Pons (tissue), 1 donor: Measurements from ENCODE around the gene HHIPL2.
"Not testable (repeated sequence)": the region's sequence is repeated elsewhere in the genome, so short reads cannot be mapped to it uniquely, and the experiment has no call there.

Experiments
- DNase-seq: peaks from one replicate; pipeline ENCODE4 v3.0.0-alpha.2; 2016; ENCODE audit warnings: low spot score

Gene HHIPL2

DNA sequence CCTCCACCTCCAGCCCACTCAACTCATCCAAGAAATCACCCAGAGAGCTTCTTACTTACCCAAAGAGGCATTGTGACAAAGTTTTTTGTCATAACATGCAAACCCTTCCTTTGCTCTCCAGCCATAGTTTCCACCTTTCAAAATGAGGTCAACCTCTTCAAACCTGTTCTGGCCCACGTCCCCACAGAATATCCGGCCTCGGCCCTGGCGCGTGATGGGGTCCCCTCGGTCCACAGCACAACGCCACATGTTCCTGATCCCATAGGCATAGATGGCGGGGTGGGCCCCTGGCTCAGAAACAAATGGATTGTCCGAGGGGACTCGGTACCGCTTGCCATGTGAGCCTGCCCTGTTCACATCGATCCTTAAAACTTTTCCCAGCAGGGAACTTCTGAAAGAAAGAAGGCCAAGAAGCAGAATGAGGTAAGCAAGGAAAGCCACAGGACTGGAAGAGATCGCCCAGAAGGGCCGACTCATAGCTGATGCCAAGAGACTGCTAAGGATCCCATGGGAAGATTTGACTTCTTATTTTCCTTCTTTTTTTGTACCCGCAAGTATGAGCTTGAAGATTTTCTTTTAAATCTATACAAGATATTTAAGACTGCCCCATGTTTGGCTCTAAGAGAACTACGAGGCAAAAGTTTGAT is 7.8 kb downstream of the HHIPL2 start:
- DNase-seq, result no peak

DNA sequence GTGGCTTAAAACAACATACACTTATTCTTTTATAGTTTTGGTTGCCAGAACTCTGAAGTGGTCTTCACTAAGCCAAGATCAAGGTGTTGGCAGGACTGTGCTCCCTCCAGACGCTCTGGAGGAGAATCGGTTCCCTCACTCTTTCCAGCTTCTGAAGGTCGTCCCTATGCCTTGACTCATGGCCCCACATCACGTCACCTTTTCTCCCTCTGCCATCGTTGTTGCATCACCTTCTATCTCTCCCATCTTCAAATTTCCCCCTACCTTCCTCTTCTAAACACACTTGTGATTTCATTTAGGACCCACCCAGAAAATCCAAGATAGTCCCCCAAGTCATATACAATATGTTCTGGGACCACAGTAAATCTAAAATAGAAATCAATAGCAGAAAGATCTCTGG is 12.4 kb downstream of the HHIPL2 start:
- no peak for DNase-seq

DNA sequence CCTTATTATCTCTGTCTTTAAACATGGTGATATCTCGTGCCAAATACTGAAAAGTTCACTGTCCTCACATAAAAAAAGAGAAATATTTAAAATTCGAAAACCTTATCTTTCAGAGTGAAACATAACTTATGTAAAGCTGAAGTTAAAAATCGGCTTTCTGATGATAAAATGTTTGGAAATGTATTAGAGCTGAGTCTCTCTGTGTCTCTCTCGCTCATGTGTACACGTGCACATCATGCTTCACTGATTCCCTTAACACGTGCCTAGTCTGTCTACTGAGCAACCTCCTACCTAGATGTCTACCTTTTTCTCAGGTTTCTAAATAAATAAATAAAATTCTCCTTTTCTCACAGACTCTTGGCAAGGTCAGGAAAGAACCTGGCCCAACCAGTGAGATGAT is 17.1 kb downstream of the HHIPL2 start:
- DNase-seq, result no peak

DNA sequence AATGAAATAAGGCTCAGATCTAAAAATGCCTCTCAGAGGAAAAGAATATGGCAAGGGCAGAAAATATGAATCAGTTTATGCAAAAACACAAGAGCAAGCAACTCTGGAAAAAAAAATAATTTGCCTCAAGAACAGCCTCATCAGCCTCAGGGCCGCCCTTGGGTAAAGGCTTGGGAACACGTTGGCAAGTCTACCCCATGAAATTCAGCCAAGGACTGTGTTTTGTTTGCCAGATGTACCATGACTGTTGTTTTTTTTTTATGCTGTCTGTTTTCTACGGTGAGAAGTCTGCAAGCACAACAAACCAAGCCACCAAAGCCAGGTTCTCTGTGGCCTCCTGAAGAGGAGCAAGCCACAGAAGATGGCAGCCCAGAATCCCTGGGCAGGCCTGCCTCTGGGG is 18.0 kb downstream of the HHIPL2 start:
- no peak for DNase-seq

DNA sequence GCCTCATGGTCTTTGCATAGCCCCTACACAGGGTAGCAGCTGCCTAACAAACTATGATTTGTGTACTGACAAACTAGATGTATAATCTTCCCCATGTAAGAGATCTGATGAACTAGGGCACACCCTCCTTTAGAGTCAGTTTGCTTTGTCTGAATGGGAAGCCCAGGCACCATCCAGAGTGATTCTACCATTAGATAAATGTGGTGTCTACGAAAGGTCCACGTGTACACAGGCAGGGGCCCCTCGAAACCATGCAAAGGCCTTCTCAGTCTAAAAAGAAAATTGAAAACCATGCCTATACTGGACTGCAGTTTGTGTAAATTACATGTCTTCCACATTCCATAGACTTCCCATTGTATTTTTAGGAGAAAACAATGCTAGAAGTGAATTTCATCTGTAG is 18.7 kb downstream of the HHIPL2 start:
- DNase-seq, result no peak

DNA sequence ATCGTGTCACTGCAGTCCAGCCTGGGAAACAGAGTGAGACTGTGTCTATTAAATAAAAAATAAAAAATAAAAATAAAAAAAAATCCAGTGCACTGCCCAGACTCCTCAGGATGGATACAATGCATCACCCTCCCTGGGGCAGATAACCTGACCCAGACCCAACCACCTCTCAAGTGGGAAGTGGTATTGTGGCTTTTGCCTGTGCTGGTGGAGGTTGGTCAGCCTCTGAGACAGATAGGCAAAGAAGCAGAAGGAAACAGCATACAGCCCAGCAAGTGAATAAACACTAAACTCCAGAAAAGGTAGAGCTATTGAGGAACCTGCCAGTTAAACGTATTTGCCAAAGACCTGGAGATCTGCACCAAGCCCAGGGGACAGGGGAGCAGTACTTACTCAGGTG is 22.0 kb downstream of the HHIPL2 start:
- no peak for DNase-seq

DNA sequence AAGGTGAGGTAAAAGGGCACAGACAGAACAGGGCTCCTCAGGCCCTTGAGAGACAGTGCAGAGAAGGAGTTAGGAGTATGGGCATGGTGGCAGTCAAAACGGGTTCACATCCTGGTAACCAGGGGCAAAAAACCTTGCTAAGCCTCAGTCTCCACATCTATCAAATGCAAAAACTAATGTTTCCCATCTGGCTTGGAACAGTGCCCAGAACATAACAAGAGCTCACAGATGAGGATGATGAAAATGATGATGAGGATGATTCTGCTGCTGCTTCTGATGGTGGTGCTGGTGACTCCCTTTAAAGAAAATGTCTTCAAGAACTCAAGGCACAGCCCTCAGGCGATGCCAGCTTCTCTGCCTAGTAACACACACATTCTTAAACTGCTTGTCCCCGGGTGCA is 24.1 kb downstream of the HHIPL2 start:
- no peak for DNase-seq

DNA sequence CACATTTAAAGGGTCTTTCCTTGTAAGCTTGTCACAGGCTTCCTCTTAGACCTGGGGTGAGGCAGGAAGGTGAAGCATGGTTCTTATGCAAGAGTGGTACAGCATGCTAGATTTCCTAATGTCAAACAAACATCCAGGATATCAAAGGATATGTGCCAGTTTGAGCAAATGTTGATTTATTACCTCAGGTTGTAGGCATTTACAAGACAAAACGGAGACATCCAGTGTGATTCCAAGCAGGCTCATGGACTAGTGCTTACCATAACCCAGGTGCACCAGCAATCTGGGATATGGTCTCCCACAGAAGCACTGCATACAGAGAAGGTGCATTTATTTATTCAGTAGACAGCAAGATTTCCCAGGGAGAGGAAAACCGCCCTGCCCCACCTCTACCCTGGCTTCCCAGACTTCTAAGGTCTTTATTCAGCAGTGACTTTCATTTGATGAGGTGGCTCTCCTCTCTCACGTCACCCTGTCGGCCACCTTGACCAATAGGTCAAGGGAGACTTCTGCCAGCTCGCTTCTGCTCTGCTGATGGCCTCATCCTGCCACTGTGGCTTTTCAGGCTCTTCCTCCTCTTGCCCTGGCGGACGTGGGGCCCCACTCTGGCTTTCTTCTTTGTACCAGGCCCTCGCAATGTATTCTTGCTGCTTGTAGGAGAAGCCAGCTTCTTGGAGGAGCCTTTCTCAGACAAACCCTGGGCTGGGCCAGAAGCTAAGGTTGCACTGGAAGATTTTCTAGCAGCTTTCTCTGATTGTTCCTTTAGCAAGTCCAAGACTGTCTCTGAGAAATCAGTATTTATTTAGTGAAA is 25.6 kb downstream of the HHIPL2 start:
- no peak for DNase-seq

DNA sequence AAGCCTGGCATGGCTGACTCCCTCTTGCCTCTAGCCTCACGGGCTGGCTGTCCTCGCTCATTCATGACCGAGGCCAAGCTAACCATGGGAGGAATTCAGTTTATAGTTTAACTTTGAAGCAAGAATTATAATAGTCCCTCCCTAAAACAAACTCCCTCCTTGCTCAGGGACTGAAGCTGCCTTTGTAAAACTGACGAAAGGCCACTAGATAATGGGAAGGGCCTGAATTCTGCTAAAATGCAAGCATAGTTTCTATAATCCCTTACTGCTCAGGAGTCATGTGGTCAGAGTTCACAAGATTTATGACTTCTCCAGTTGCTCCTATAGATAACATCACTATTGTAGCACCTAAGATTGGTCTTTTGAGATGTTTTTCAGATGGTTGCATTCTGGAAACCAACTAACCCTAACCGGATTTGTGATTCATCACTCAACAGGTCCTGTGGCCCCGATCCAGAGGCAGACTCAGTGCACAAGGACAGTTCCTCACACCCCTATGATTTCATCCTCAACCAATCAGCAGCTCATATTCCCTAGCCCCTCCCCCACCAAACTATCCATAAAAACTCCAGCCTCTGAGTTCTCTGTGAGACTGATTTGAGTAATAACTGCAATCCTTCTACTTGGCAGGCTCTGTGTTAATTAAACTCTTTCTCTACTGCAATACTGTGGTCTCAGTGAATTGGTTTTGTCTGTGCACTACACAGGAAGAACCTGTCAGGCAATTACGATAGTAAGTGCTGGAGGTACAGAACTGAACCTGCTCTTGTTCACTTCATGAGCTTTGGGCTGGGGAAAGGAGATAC is 26.4 kb downstream of the HHIPL2 start:
- no peak for DNase-seq

DNA sequence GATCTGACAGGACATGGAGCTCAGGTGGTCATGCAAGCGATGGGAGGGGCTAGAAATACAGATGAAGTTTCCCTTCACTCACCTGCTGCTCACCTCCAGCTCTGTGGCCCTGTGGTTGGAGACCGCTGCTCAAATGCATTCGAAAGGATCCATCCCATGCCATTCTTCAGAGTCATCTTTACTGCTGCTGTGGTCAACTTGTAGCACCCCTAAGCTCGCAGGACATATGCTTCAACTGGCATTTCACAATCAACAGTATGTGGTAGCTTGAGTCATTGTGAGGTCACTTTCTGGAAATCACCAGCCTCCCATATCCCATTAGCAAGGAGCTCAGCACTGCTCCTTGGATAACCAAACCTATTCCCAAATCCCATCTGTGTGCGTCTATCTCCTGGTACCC is 58.4 kb downstream of the HHIPL2 start:
- not testable (repeated sequence) for DNase-seq

DNA sequence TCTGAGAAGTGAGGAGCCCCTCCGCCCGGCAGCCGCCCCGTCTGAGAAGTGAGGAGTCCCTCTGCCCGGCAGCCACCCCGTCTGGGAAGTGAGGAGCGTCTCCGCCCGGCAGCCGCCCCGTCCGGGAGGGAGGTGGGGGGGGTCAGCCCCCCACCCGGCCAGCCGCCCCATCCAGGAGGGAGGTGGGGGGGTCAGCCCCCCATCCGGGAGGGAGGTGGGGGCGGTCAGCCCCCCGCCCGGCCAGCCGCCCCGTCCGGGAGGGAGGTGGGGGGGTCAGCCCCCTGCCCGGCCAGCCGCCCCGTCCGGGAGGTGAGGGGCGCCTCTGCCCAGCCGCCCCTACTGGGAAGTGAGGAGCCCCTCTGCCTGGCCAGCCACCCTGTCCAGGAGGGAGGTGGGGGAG is 60.1 kb downstream of the HHIPL2 start:
- DNase-seq, result not testable (repeated sequence)

DNA sequence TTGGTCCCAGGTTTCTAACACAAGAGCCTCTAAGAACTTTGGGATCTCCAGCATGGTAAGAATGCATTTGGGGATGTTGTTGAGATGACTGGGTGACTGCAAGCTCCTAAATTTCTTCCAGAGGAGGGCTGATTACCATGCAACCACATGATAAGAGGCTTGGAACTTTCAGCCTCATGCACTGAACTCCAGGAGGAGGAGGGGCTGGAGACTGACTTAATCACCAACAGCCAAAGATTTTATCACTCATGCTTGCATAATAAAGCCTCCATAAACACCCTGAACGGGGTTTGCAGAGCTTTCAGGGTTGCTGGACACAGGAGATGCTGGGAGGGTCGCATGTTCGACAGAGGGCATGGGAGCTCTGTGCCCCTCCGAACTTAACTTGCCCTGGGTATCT is 63.9 kb downstream of the HHIPL2 start:
- not testable (repeated sequence) for DNase-seq

DNA sequence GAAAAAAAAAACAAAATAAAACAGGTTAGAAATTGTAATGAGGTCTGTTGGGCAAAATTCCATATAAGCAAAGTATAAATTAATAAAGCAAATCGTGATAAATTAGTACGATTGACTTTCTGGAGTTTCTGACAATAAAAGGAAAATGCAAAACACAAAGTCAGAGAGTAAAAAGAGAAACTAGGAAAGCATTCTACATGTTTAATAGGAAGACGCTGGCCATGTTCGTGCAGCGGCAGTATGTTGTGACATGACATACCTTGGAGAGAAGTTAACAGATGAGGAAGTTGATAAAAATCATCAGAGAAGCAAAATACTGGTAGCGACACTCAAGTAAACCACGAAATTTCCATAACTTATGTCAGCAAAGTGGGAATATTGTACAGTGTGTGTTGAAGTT is 68.3 kb downstream of the HHIPL2 start:
- not testable (repeated sequence) for DNase-seq

DNA sequence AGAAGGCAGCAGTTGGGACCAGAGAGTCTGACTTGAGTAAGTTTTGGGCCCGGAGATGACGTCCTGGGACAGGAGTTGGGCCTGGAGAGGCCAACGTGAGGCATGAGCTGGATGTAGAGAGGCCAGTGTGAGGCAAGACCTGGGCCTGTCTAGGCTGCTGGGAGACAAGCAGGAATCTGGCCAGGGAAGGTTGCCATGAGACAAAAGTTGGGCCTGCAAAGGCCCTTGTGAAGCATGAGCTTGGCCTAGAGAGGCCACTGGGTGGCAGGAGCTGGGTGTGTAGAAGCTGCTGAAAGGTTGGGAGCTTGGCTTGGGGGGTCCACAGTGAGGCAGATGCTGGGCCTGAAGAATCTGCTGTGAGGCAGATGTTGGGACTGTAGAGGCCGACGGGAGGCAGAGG is 71.5 kb downstream of the HHIPL2 start:
- DNase-seq, result not testable (repeated sequence)

DNA sequence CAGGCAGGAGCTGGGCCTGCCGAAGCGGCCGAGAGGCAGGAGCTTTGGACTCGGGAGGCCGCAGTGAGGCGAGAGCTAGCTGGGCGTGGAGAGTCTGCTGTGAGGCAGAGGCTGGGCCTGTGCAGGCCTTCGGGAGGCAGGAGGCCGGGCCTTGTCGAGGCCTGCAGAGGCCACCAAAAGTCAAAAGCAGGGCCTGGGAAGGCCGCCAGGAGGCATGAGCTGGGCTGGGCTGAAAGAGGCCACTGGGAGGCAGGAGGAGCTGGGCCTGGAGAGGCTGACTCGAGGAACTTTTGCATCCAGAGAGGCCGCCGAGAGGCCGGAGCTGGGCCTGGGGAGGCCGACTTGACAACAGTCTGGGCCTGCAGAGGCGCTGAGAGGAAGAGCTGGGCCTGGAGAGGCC is 74.2 kb downstream of the HHIPL2 start:
- not testable (repeated sequence) for DNase-seq

DNA sequence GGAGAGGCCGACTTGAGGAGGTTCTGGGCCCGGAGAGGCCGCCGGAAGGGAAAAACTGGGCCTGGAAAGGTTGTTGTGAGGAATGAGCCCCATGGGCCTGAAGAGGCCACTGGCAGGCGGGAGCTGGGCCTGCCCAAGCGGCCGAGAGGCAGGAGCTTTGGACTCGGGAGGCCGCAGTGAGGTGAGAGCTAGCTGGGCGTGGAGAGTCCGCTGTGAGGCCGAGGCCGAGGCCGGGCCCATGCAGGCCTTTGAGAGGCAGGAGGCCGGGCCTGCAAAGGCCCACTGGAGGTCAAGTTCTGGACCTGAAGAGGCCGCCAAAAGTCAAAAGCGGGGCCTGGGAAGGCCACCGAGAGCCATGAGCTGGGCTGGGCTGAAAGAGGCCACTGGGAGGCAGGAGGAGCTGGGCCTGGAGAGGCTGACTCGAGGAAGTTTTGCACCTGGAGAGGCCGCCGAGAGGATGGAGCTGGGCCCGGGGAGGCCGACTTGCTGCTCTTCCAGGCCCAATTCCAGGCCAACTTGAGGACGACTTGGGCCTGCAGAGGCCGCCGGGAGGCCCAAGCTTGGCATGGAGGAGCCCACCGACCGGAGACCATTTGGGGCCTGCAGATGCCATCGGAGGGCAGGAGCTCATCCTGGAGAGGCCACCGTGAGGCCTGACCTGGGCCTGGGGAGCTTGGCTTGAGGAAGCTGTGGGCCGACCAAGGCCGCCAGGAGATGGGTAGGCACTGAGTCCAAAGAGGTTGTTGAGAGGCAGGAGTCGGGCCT is 74.9 kb downstream of the HHIPL2 start:
- DNase-seq, result not testable (repeated sequence)
